Cerebellar nuclear complex (tissue), 1 donor: ENCODE results near the gene GTF2F2.

ENCODE experiments used
- DNase-seq, 2 experiments: peaks; one replicate each; lab custom pipeline; 2025; lab: John Stamatoyannopoulos, UW

GTF2F2 gene

DNA sequence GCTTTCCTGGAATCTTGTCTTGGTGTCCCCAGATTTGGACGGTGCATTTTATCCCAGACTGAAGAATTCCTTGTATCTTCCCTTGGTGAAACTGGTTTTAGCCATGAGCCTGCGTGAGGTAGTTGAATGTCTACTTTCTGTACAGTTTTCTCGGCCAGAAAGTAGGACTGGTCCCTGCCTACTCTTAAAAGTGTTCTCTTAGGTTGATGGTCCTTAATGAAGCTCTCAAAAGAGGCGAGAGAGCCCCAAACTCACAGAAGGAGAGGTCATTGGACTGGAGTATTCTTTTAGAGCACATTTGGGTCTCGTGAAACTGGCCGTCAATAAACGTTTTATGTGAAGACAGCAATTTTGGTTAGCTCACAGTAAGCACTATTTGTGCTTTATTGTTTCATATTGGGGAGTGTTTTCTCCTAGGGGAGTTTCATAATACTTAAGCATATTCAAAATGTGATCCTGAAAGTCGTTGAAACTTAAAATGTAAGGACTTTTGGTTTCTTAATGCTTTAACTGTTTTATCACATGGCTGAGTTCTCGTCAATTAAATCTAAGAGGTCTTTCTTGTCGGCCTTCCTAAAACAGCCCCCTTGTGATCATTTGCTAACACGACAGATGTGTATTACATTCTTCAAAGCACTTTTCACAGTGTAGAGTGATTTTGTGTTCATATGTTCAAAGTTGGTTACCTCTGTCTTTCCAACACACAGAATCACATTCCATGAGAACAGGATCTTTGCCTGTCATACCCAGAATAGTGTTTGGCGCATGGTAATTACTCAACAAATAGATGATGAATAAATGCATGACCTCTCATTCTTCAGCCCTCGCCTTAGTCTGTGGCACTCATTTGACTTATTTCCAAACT lies 889 bp downstream of the GTF2F2 start:
- DNase-seq, result no peak

- DNase-seq, result no peak
These were observed 2.6 kb downstream of the GTF2F2 start for GRCh38 chr13:45122941-45123340.

DNA sequence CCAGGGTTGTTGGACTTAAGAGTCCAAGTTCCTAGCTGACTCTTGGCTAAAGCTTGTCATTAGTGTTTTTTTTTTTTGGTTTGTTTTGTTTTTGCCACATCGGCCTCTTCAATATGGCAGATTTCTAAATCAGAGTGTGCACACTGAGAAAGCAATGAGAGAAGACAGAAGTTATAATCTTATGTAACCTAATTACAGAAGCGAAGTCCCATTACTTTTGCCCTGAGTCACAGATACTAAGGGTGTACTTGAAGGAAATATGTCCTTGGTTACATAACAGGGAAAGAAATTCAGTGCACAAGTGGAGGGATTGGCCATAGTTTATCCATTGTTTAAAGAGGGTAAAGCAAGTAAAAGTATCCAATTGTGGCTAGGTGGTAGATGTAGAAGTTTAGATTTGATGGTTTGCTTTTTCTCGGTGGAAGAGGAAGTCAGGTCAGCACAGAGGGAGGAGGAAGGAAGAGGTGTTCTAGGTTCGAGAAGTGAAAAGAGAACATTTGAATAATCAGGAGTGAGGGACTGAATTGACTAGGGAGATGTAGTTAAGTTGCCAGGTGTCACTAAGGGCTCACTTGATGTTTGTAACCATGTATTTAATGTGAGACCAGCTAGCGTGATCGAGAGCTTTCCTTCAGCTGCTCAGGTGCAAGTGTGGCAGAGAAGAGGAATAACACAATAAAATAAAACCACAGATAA lies 12.2 kb downstream of the GTF2F2 start:
- DNase-seq, result no peak

DNA sequence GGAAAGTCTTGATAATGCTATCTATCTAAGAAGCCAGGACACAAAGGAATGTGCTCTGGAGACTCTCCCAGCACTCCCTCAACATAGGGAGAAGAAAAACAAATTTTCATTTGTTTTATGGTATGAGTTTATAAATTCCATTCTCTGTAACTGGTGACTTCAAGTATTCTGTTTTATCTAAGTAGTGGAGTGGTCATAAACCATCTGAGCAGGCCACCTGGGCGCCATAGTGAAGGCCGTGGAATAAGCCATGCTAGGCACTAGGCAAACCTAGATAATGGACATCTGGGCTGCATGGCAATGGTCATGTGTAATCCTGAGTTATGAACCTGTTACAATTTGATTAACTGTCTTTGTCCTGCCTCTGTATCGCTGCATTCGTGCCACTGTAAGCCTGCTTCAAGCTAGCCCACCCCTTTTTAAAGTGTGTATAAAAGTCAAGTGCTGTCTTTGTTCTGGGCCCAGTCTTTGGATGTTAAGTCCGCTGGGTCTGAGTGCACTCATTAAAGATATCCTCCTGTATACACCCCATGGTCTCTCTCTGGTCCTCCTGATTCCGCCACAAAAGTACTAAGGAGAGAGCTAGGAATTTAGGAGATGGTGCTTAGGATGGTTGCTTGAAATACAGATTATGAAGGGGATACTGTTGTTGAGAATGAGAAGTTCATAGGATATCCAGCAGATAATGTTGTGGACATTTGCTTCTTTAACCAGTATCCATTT lies 13.2 kb downstream of the GTF2F2 start:
- no peak for DNase-seq

DNA sequence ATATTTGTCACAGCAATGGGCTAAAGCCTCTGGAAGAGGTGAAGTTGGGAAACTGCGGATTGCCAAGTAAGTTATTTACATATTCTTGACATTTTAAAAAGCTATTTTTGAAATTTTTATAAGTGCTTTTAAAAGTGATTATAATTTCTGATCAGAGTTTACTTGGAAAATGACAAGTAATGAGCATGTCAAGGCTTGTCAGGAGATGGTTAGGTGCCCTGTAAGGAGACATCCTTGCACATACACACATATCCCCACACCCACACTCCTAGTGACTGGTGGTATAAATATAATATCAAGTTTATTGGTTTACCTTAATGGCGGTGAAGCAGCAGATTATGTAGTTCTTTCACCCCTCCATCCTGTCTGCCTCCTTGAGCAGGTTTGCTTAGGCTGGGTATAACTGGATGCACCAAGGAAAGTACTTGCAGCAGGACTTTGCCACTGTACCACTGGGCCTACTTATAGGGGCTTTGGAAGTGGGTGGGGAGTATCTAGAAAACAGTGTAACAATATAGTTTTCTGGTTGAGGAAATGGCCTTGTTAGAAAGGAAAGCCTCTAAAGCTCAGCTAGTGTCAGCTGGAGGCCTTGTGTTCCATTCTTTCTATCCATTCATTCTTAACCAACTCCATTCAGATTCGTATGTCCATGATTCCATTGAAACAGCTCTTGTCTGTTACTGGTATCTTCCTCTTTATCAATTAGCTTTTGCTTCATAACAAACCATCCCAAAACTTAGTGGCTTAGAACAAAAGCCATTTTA lies 16.6 kb downstream of the GTF2F2 start:
- no peak for DNase-seq

DNA sequence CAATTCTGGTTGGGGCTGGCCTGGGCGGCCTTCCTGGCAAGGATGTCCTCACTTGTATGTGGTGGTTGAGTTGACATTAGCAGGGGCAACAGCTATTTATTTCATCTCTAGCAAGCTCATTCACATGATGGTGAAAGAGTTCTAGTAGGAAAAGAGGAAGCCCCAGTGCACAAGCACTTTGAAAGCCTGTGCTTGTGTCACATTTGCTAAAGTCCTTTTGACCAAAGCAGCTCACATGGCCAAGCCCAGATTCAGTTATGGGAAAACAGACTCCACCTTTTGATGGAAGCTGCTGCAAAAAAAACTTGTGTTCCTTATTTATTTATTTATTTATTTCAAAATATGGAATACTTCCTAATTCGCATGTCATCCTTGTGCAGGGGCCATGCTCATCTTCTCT lies 17.2 kb downstream of the GTF2F2 start:
- DNase-seq, result no peak

DNA sequence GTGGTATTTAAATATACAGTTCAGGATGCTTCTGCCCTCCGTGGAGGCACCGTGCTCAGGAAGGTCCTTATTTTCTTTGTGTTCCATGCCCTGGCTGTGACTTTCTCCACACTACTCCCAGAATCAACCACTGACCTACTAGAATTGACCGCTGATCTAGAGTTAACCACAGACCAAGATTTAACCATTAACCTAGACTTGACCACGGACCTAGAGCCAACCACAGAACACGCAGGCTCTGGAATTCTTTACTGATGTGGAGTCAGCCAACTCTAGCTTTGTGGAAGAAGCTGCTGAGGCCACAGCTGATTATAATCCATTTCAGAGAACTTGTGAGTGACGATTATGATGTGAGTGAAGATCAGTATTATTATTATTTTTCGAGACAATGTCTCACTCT lies 18.0 kb downstream of the GTF2F2 start:
- DNase-seq, result no peak

DNA sequence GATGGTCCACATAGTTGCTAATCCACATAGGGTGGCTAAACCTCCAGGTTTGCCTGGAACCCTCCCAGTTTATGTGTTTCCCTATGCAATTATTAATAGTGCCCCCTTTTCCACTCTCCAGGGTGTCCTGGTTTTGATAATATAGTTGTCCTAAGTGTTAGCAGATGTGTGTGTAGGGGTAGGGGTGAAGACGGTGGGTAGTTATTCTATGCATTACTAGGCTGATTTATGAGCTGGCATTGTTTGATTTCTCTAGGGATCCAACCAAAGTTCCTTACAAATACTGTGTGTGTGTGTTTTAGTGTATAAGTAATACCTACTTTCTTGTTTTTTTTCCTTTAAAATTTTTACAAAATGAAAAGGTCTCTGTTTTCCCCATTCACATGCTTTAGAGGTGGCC lies 21.1 kb downstream of the GTF2F2 start:
- no peak for DNase-seq

GRCh38 chr13:45142440-45143345 lies 22.4 kb downstream of the GTF2F2 start:
- DNase-seq, result no peak

GRCh38 chr13:45143346-45143751 lies 23.0 kb downstream of the GTF2F2 start:
- no peak for DNase-seq

GRCh38 chr13:45149964-45150363 lies 29.7 kb downstream of the GTF2F2 start:
- DNase-seq, result no peak

GRCh38 chr13:45156565-45157361 lies 36.5 kb downstream of the GTF2F2 start:
- no peak for DNase-seq

- DNase-seq, result no peak
These were observed 41.9 kb downstream of the GTF2F2 start for GRCh38 chr13:45162194-45162593.

DNA sequence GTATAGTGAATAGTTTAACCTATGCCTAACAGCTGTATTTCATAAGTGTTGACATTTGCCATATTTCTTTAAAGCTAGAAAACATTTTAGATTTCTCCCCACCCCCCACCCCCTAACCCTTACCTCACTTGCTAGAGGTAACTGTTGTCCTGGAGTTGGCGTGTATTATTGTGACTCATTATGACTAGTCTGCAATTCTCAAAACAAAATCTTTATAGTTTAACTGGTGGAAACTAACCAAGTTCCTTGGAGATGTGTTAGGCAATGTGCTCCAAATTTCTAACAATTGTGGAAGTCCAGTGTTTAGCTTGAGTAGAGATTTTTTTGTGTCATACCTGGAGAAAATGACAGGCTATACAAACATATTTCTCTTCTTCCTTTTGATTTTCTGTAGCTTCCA lies 42.5 kb downstream of the GTF2F2 start:
- DNase-seq, result no peak

DNA sequence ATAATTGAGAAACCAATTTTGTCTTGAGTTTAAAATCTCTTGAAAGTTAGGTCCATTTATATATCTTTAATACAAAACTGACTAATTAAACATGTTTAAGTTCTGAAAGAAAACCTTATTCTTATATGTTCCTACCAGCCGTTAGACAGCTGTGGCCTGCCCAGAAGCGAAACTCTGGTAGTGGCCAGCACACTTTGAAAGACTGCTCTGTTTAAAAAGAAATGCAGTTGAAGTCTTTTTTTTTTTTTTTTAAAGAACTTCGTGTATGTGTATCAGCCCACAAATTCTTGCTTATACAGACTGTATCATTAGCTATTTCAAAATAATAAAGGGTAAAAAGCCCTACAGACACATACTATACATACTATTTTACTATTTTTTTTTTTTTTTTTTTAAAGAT lies 46.5 kb downstream of the GTF2F2 start:
- no peak for DNase-seq

DNA sequence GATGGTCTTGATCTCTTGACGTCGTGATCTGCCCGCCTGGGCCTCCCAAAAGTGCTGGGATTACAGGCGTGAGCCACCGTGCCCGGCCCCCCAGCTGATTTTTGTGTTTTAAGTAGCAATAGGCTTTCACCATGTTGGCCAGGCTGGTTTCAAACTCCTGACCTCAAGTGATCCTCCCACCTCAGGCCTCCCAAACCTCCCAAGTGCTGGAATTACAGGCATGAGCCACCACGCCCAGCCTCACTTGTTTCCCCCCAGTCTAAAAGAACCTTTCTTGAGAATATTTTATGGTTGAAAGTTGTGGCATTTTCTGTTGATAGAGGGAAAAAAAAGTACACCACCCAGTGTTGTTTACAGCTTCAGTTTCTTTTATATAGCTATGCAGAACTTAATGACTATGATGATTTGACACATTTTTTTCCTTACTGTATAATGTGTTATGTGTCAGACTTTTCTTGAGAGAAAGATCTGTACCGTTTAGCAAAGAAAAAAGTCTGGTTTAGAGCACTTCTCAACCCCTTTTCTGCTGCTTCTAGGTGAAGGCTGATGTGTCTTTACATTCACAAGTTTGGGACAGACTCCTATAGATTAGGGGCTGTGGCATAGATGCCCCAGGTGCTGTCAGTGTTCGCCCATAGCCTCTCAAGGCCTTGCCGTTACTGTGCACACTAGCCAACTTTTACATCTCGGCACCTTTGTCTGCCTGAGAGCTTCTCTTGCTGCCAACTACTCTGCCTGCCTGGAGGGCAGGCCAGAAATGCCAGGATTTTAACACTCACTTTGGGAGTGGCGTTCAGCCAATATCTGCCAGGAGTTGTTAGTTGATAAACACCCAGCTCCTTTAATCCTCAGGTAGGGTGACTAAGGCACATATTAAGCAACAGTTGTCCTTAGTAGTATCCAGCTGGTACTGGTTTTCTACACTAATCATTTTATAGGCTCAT lies 47.6 kb downstream of the GTF2F2 start:
- no peak for DNase-seq

GRCh38 chr13:45168555-45168930 lies 48.2 kb downstream of the GTF2F2 start:
- no peak for DNase-seq

DNA sequence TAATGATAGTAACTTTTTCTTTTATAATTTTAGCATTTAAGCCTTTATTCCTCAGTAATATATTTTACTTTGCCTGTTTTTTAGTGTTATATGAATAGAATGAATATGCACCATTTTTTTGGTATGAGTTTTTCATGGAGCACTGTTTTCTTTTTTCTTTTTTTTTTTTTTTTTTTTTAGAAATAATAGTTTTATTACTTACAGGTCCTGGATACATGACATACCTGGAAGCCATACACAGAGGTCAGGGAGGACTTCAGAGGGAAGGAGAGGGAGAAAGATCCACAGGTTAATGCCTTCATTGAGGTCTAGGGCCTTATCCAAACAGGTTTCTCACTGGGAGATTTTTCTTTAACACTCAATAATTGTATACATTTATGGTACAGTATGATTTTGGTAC lies 54.2 kb downstream of the GTF2F2 start:
- no peak for DNase-seq
